GF-D8 (cell line): Measurements from ENCODE around the gene AKR1C8.
"Not testable (repeated sequence)": the region's sequence is repeated elsewhere in the genome, so short reads cannot be mapped to it uniquely, and the experiment has no call there.

ENCODE experiments used
- DNase-seq: peaks from one replicate; lab custom pipeline; 2025; lab: John Stamatoyannopoulos, UW

AKR1C8 gene

DNA sequence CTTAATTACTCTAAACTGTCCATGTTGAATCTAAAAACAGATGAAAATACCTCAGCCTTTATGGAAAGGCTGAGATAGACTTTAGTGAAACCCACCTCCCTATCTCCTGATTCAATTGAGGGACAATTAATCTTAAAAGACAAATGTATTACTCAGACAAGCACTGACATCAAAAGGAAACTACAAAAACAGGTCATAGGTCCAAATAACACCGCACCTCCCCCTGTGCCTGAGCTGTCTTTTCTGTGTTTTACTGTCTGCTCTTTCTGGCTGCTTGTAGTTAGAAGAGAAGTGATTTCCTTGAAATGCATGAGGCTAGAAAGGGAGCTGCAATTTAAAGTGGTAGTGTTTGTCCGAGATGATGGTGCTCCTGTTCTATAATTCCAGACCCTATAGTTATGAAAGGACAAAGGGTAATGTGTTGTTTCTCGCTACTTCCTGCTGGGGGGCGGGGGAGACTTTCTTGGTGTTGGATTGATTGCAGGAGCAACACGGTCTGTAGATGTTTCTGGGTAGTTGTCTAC lies 16.0 kb downstream of the AKR1C8 start:
- DNase-seq = no peak

DNA sequence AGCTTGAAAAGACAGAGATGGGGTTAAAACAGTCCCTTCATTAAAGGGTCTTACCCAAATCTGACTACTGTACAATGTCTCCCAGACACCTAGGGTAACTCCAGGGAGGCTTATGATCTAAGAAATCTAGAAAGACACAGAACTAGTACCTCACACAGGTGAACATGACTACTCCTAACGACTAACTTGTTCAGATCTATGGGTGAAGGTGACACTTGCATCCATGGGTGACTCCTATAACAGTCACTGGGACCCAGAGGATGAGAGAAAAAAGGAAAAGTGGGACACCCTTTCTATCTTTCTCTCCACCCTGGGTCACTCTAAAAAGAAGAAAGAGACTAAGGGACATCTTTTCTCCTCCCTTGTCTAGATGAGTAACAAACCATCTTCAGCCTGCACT lies 19.2 kb downstream of the AKR1C8 start:
- DNase-seq = no peak

DNA sequence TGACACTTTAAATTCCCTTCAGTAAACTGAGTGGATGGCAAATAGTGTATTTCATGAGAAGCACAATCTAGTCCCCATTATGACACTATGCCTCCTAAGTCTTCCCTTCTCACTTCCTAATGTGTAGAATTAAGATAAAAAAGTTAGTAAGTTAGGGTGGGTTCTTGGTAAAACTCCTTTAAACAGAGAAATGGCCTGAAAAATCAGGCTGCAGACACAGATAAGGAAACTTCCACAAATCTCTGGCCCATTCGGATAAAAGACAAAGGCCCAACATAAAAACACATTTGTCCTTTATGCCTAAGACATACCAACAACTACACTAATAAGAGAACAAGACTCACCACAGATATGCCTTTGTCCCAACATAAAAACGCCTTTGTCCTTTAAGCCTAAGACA lies 21.5 kb downstream of the AKR1C8 start:
- DNase-seq = no peak

DNA sequence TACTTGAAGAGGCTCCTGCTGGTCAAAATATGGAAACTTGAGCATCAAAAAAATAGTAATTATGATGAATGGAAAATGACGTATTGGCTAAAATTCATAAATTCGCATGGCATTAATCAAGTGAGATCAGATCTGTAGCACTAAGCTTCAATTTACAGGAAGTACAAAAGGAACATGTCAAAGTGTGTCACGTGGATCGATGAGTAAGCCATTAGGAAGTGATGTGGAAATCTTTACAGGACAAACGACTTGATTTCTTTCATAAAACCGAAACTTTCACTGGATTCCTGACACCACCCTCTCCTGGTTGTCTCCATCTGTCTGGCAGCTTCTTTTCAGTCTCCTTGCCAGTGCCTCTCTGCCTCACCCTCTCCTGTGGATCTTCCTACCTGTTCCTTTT lies 25.8 kb downstream of the AKR1C8 start:
- DNase-seq = no peak

DNA sequence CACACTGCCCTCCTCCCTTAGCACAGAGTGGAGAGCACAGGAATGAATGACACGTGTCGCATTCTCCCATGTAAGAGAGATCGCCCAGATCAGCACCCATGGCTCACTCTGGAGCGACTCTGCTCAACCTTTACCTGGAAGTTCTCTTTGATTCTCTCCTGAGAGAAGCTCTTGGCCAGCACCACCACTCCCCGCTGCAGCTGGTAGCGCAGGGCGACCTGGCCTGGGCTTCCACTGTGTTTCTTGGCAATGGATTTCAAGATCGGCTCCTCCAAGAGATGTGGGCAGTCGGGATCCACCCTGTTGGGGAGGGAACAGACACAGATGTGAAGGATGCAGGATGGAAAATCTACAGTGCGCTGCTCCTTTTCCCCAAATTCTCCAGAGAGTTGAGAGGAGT lies 27.4 kb downstream of the AKR1C8 start:
- DNase-seq = no peak

DNA sequence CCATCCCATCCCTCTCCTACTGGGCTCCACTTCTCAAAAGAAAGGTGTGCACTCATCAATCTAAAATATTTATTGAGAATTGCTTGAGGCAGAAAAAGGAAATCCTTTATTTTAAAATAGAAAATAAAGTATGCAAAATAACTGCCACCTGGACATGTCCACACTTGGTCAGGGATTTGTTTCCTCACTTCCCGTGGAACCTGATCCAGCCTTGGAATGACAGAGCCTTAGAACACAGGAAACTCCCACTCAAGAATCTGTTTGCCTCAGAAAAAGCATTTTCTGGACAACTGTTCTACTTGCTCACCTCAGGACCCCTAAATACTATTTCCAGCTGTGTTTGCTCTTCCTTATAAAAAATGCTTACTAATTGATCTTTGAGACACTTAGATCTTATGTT lies 29.0 kb downstream of the AKR1C8 start:
- DNase-seq = no peak

DNA sequence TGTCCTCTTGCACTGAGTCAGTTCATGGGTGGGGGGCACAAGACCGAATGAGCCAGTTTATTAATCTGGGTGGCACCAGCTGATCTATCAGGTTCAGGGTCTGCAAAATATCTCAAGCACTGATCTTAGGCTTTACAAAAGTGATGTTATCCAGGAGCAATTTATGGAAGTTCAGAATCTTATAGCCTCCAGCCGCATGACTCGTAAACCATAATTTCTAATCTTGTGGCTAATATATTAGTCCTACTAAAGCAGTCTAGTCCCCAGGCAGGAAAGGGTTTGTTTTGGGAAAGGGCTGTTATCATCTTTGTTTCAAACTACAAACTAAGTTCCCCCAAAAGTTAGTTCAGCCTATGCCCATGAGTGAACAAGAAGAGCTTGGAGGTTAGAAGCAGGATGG lies 33.9 kb downstream of the AKR1C8 start:
- DNase-seq = no peak

DNA sequence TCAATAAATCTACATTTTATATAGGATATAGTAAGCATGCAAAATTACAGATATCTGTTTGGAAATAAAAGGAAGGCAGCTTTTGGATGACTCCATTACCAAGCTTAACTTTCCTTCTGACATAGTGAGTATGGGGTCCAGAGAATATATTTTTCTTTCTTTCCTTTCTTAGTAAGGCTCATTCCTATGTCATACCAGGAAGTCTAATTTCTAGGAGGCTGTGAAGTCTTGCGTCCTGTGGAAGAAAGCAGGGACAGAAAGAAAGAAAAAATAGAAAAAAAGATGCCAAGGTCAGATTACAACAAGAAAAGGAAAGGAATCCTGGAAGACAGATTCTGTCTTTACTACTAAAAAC lies 36.3 kb downstream of the AKR1C8 start:
- no peak for DNase-seq

DNA sequence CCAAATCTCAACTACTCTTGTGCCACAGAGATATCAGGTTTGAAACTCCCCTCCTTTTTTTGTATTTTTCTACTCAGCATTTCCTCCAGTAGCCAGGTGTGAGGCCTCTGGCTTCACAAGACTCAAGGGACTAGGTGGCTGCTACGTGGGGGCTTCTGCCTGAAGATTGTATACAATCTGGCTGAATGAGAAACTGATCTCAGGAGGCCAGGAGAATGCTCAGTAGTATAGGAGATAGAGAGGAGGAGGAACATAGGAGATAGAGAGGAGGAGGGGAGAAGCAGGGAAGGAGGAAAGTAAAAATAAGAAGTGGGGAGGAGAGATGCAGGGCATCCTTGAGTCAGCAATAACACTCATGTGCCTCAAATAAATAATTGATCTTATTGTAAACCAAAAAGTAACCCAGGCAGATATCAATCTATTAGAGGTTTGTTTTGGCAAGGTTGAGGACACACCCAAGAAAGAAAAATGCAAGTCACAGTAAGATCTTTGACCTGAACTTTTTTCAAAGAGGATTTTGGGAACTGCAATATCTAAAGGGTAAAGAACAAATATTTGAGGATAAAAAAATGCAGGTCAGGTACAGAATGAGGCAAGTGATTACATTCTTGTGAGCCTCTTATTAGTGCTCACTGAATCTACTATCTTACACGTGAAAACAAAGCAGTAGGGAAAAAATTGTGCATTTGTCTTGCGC lies 36.8 kb downstream of the AKR1C8 start:
- DNase-seq = no peak

DNA sequence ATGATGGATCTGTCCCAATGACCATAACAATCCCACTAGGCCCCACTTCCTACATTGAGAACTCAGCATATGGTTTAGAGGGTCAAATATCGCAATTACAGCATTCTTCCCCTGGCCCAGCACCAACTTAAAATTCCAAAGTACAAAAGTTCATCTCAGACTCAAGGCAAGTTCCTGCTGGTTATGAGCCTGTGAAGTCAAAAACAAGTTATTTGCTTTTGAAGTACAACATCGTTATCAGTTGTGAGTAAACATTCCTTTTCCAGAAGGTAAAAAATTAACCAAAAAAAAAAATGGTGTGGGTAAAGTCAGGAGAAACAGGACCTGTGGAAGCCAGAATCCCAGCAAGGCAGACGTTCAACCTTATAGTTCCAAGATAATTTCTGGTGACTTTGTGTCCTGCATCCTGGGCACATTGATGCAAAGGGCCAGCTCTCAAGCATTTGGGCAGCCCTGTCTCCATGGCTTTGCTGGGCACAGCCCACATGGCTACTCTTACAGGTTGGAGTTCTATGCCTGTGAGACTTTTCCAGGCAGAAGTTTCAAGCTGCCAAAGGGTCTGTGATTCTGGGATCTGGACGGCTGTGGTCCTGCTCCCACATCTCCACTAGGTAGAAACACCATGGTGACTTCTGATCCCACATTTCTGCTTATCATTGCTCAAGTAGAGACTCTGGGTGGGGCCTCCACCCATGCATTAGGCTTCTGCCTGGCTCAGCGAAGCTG lies 37.5 kb downstream of the AKR1C8 start:
- DNase-seq = no peak

DNA sequence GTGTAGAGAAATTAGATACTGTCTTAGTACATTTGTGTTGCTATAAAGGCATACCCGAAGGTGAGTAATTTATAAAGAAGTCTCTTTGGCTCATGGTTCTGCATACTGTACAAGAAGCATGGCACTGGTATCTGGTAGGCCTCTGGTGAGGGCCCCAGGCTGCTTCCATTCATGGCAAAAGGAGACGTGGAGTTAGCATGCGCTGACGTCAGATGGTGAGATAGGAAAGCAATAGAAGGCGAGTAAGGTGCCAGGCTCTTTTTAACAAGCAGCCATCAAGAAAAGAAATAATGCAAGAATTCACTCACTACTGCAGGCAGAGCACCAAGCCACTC lies 38.1 kb downstream of the AKR1C8 start:
- no peak for DNase-seq

DNA sequence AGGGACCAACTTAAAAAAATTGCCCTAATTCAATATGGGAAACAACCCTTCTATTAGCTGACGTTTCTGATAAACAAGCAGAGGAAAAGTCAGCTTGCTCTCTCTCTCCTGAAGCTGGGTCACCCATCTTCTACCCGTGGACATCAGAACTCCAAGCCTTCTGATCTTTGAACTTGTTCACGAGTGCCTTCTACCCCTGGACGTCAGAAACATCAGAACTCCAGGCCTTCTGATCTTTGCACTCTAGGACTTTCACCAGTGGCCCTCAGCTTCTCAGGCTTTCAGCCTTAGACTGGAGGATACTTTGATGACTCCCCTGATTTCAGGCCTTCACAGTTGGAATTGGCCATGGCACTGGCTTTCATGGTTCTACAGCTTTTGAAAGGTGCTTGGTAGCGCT lies 41.8 kb downstream of the AKR1C8 start:
- no peak for DNase-seq

DNA sequence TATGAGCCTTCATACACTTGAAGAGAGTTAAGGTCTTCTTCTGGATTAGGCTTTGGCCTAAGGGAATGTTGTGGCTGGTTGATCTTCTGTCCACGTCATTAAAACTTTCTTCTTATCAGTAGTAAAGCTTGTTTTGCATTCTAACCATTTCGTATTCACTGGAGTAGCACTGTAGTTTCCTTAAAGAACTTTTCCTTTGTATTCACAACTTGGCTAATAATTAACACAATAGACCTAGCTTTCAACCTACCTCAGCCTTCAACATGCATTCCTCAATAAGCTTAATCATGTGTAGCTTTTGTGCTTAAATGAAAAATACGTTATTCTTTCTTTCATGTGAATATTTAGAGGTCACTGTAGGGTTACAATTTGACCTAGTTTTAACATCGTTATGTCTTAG lies 42.8 kb downstream of the AKR1C8 start:
- DNase-seq = no peak

DNA sequence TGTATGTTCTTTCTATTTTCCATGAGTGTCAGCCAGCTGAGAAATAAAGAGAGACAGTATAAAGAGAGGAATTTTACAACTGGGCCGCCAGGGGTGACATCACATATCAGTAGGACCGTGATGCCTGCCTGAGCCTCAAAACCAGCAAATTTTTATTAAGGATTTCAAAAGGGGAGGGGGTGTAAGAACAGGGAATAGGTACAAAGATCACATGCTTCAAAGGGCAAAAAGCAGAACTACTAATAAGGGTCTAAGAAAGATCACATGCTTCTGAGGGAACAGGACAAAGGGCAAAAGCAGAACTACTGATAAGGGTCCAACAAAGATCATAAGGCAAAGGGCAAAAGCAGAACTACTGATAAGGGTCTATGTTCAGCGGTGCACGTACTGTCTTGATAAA lies 47.3 kb downstream of the AKR1C8 start:
- not testable (repeated sequence) for DNase-seq

DNA sequence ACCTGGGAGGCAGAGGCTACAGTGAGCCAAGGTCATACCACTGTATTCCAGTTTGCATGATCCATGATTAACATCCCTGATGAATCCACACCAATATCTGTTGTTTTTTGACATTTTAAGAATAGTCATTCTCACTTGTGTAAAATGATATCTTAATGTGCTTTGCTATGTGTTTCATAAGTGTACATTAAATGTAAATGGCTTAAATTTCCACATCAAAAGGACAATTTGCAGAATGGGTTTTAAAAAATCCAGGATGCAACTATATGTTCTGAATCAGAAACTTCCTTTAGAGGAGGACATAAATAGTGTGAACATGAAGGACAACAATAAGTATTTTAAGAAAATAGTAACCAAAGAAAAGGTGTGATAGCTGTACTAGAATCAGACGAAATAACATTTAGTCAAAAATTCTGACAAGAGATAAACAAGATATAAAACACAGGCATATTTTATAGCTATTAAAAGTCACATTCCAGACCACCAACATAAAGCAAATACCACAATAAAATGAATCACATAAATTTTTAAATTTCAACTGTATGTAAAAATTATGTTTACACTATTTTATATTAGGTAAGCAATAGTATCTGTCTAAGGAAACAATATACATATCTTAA lies 48.4 kb downstream of the AKR1C8 start:
- DNase-seq = no peak

DNA sequence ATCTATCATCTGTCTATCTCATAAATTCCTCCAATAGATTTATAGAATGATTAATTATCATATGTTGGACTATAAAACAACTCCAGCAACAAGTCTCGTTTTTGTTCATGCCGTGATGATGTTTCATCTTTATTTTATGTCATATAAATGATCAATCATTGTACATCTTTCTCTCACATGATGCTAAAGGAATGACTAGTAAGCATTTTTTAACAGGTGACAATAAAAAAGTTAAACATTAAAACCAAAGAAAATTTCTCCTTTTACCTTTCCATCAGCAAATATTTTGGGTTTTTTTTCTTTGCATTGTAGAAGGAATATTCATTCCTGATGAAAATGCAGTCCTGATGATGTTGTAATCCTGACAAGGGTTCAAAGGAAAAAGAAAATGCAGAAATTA lies 49.4 kb downstream of the AKR1C8 start:
- DNase-seq = no peak

DNA sequence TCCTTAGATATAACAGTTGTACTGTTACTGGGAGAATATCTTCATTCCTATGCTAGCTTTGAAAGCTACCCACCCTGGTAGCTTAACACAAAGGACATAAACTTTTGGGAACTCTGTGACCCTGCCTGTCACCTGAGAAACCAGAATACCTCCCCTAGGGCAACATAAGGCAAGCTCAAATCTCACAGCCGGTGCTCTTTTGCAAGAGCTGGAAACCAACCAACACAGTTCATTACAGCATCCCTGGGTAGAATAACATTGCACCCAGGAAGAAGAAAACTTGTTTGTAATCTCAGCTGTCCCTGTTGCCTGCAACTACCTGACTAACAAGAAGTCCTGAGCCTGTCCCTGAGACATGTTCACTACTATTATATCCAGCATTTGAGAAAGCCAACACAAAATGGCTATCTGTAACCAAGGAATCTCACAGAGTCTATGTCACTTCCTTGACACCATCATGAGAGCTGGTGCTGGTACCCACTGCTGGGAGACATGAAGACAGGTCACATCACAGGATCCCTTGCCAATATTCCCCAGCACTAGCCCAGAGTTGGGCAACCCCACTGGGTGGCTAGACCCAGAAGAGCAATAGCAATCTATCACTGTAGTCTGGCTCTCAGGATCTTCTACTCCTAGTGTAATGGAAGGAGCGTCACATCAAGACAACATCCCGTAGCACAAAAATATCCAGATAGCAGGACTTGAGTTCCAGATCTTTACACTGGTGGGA lies 59.5 kb downstream of the AKR1C8 start:
- DNase-seq = no peak

DNA sequence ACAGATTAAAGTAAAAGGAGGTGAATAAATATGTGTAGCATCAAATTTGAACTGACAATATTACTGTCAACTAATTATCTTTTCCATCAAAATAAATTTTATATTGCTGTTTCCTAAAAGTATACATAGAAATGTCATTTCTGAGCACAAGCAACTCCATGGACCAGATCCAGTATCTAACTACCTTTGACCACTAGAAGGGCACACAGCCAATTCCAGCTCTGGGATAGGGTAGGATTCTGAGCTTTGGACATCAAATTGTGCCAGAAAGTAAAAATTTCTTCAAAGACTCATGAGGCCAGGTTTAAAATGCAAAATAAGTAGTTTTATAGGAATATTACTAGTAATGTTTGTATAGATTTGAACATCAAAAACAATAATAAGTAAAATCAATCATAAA lies 61.1 kb downstream of the AKR1C8 start:
- DNase-seq = no peak

DNA sequence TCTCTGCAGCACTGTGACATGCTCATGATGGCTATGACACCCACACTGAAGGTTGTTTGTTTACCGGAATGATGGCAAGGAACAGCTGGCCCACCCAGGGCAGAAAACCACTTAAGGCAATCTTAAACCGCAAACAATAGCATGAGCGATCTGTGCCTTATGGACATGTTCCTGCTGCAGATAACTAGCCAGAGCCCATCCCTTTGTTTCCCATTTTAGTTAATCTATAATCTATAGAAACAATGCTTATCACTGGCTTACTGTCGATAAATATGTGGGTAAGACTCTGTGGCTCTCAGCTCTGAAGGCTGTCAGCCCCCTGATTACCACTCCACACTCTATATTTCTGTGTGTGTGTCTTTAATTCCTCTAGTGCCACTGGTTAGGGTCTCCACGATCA lies 65.0 kb downstream of the AKR1C8 start:
- DNase-seq = not testable (repeated sequence)

DNA sequence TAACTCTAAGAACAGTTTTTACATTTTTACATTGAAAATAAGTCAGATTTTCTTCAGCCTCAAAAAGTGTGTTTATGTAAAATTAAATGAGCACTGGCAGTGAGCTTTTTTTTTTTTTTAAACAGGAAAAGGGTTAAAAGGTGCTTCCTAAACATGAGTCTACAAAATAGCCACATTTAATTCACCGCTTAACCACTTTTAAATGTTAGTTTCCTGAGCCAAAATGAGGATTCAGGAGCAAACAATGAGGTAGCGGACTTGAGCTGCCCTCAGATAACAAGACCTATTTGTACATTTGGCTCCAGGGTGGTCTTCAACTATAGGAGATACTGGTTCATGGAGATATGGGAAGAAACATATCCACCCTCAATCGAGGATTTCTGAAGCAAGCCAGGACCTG lies 67.9 kb downstream of the AKR1C8 start:
- DNase-seq = no peak

DNA sequence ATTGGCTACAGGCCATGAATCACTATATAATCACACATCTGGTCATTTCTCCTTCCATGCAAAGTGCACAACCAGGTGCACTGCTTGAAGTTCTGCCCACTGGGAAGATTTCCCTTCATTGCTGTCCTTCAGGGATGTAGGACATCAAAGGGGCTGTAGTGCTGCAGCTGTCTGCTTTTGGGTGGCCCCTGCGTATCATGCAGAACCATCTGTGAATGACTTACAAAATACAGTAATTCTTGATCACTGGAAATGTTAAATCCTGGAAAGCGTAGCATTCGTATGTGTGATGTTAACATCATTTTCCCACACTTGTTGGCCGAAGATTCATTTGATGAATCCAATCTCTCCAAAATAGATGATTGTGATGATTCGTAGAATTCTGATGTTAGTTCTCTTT lies 68.3 kb downstream of the AKR1C8 start:
- no peak for DNase-seq

DNA sequence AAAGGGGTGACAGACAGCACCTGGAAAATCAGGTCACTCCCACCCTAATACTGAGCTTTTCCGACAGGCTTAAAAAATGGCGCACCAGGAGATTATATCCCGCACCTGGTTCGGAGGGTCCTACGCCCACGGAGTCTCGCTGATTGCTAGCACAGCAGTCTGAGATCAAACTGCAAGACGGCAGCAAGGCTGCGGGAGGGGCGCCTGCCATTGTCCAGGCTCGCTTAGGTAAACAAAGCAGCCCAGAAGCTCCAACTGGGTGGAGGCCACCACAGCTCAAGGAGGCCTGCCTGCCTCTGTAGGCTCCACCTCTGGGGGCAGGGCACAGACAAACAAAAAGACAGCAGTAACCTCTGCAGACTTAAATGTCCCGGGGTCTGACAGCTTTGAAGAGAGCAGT lies 75.1 kb downstream of the AKR1C8 start:
- not testable (repeated sequence) for DNase-seq
